Measurements from ENCODE around the gene SULF2.

GRCh38 chr20:47664744-47665143 is 120.5 kb downstream of the SULF2 start:
- no peak for TF ChIP-seq PATZ1 (CRISPR knock-in tag; IDR thresholded peaks at IDR 0.05; ENCODE audit: borderline replicate concordance)
- TF ChIP-seq SAP30 (IDR thresholded peaks at IDR 0.05; ENCODE audit: borderline replicate concordance, insufficient read depth, low read depth, low read length, poor library complexity, severe bottlenecking): no peak
- TF ChIP-seq MEF2D (tag; conservative IDR thresholded peaks at IDR 0.05; ENCODE audit: low read depth): no peak
- TF ChIP-seq JUN (IDR thresholded peaks at IDR 0.05; ENCODE audit: borderline replicate concordance, low read depth, low read length): no peak
- no peak for TF ChIP-seq JUN (CRISPR knock-in tag; IDR thresholded peaks at IDR 0.05; ENCODE audit: borderline replicate concordance)
- TF ChIP-seq GTF3C2 (IDR thresholded peaks at IDR 0.05; ENCODE audit: borderline replicate concordance, extremely low read depth, insufficient read length): no peak
- TF ChIP-seq HCFC1 (IDR thresholded peaks at IDR 0.05; ENCODE audit: low read depth, low read length): no peak
- TF ChIP-seq CHD2 (IDR thresholded peaks at IDR 0.05; ENCODE audit: low read depth, low read length): no peak
